Measurements from ENCODE around the gene PTPDC1. TPM values are rescaled to one million over a fixed set of nuclear protein-coding genes. Genes with fewer than 3 reads are reported as not detected.

Gene PTPDC1
- total RNA-seq, 1 experiment from 2014 or later, result 12.4 TPM

GRCh38 chr9:94140791-94141790 is 56.8 kb downstream of the PTPDC1 start:
- DNase-seq (ENCODE audit: low spot score), result peak; percentile 38

- DNase-seq (ENCODE audit: low spot score), result no peak
Measured at GRCh38 chr9:94142353-94142752, 58.1 kb downstream of the PTPDC1 start.

GRCh38 chr9:94144394-94144793 is 60.1 kb downstream of the PTPDC1 start:
- no peak for DNase-seq (ENCODE audit: low spot score)

- DNase-seq (ENCODE audit: low spot score), result no peak
Measured at GRCh38 chr9:94145640-94146039, 61.4 kb downstream of the PTPDC1 start.

GRCh38 chr9:94147776-94148175 is 63.5 kb downstream of the PTPDC1 start:
- DNase-seq (ENCODE audit: low spot score), result no peak

GRCh38 chr9:94148419-94148818 is 64.2 kb downstream of the PTPDC1 start:
- DNase-seq (ENCODE audit: low spot score), result no peak

- no peak for DNase-seq (ENCODE audit: low spot score)
Measured at GRCh38 chr9:94149696-94150095, 65.4 kb downstream of the PTPDC1 start.

GRCh38 chr9:94150279-94150828 is 66.1 kb downstream of the PTPDC1 start:
- no peak for DNase-seq (ENCODE audit: low spot score)

- peak; percentile 33 for DNase-seq (ENCODE audit: low spot score)
Measured at GRCh38 chr9:94150890-94151650, 66.8 kb downstream of the PTPDC1 start.

GRCh38 chr9:94153905-94154304 is 69.6 kb downstream of the PTPDC1 start:
- DNase-seq (ENCODE audit: low spot score), result no peak

- DNase-seq (ENCODE audit: low spot score), result no peak
Measured at GRCh38 chr9:94156348-94157049, 72.2 kb downstream of the PTPDC1 start.

GRCh38 chr9:94157050-94157801 is 73.0 kb downstream of the PTPDC1 start:
- peak; percentile 78 for DNase-seq (ENCODE audit: low spot score)

Other genes with a start within 250 kb of the PTPDC1 start
- not detected in 2 replicates for gene BARX1, start 129.1 kb upstream of the PTPDC1 start, total RNA-seq (2014; rRNA removed; shearing (Covaris generic))
- 2.2 and 3.2 TPM in 2 replicates for gene ZNF169, start 174.8 kb downstream of the PTPDC1 start, total RNA-seq (2014; rRNA removed; shearing (Covaris generic))
- gene NUTM2F, start 244.2 kb downstream of the PTPDC1 start, total RNA-seq (2014; rRNA removed; shearing (Covaris generic)), result not detected in 2 replicates

All from A172 (cell line).